ENCODE data around the gene SKA3. TPM values are rescaled to one million over a fixed set of nuclear protein-coding genes. Genes with fewer than 3 reads are reported as not detected.

SKA3 gene
- total RNA-seq, 1 experiment from 2014 or later: 61.8 TPM

GRCh38 chr13:21123956-21124355 lies 52.4 kb downstream of the SKA3 start:
- H2BK12ac ChIP-seq (ENCODE audit: insufficient read length, low read depth, low read length): peak overlapping the region; percentile 91
- peaks cover 7 to 12% of the 10 kb centered on the region in 2 experiments; a peak in 4 of 5 replicates for H3K9me3 Mint-ChIP-seq
- no peak overlapping the region for H2BK20ac ChIP-seq (ENCODE audit: low read depth, low read length, poor library complexity, severe bottlenecking)
- no peaks in the 10 kb centered on the region for H3K79me1 ChIP-seq (ENCODE audit: insufficient read depth, low read depth, low read length, poor library complexity, severe bottlenecking)
- no peak overlapping the region for H2BK5ac ChIP-seq (ENCODE audit: insufficient read length, low read length)
- no peak overlapping the region for H3K4ac ChIP-seq (ENCODE audit: low read depth, low read length)
- H4K5ac ChIP-seq (ENCODE audit: insufficient read length, low read depth, low read length): no peak overlapping the region
- TF ChIP-seq CTCF (conservative IDR thresholded peaks at IDR 0.05): no peak
- H3K56ac ChIP-seq (ENCODE audit: insufficient read length, low read depth, low read length): no peak overlapping the region
- no peak overlapping the region for H3K18ac ChIP-seq (ENCODE audit: insufficient read length, low read depth, low read length)
- peak overlapping the region; percentile 44 for H3K27ac ChIP-seq (ENCODE audit: insufficient read length, low read depth, low read length)
- H3T11ph ChIP-seq (ENCODE audit: low read length): no peak overlapping the region
- H3K27ac Mint-ChIP-seq: peak overlapping the region; percentile 91 to 95 (median 93); a peak in 6 of 7 replicates
- no peak overlapping the region for H2AFZ ChIP-seq (ENCODE audit: low read length)
- H2AK5ac ChIP-seq (ENCODE audit: insufficient read length, low read length): no peak overlapping the region
- DNase-seq: peak; percentile 92
- WGBS (ENCODE audit: extremely low coverage, insufficient read length, low lambda C conversion rate): no CpG with 5 or more reads among the region's 8 CpGs
- H3K14ac ChIP-seq (ENCODE audit: insufficient read depth, low read length): no peak overlapping the region
- H2BK15ac ChIP-seq (ENCODE audit: low read depth, low read length): no peak overlapping the region
- H3K23ac ChIP-seq (ENCODE audit: insufficient read length, low read depth, low read length): no peak overlapping the region
- H3K79me2 ChIP-seq (ENCODE audit: insufficient read depth, low read length): no peaks in the 10 kb centered on the region
- no peaks in the 10 kb centered on the region for H4K20me1 ChIP-seq (ENCODE audit: control insufficient read depth, insufficient read depth, insufficient read length)
- no peaks in the 10 kb centered on the region for H3K9me3 ChIP-seq (ENCODE audit: control insufficient read depth, low read depth, low read length)
- no peaks in the 10 kb centered on the region for H3K27me3 Mint-ChIP-seq (ENCODE audit: low read depth)
- H3K27me3 ChIP-seq (ENCODE audit: insufficient read depth, low read length): no peaks in the 10 kb centered on the region
- peaks cover 0 to 10% (median 2%) of the 10 kb centered on the region in 3 experiments for H3K36me3 Mint-ChIP-seq (ENCODE audit: insufficient read depth in 1 of 3, low read depth in 3 of 3)
- no peak overlapping the region for H4K91ac ChIP-seq (ENCODE audit: insufficient read length, low read depth, low read length)
- no peak overlapping the region for H3K9ac ChIP-seq (ENCODE audit: extremely low read depth, insufficient read length, low read length)
- H3K4me1 Mint-ChIP-seq: peaks cover 32 to 39% of the 10 kb centered on the region in 2 experiments
- H3K4me3 Mint-ChIP-seq: no peak overlapping the region
- peaks cover 7% of the 10 kb centered on the region; the same call in 1 of the 2 replicates for H3K4me1 ChIP-seq (ENCODE audit: insufficient read depth, low read length)
- H4K8ac ChIP-seq (replicated peaks; ENCODE audit: insufficient read length, low read depth, low read length): no peak overlapping the region
- H2BK120ac ChIP-seq (ENCODE audit: low read depth, low read length, poor library complexity, severe bottlenecking): no peak overlapping the region
- no peaks in the 10 kb centered on the region for H3K23me2 ChIP-seq (ENCODE audit: insufficient read length, low read depth, low read length, poor library complexity, severe bottlenecking)
- no peak overlapping the region for H3K4me2 ChIP-seq (ENCODE audit: insufficient read depth, insufficient read length, low read length)
